ENCODE results near the gene CACNA1H.

DNA sequence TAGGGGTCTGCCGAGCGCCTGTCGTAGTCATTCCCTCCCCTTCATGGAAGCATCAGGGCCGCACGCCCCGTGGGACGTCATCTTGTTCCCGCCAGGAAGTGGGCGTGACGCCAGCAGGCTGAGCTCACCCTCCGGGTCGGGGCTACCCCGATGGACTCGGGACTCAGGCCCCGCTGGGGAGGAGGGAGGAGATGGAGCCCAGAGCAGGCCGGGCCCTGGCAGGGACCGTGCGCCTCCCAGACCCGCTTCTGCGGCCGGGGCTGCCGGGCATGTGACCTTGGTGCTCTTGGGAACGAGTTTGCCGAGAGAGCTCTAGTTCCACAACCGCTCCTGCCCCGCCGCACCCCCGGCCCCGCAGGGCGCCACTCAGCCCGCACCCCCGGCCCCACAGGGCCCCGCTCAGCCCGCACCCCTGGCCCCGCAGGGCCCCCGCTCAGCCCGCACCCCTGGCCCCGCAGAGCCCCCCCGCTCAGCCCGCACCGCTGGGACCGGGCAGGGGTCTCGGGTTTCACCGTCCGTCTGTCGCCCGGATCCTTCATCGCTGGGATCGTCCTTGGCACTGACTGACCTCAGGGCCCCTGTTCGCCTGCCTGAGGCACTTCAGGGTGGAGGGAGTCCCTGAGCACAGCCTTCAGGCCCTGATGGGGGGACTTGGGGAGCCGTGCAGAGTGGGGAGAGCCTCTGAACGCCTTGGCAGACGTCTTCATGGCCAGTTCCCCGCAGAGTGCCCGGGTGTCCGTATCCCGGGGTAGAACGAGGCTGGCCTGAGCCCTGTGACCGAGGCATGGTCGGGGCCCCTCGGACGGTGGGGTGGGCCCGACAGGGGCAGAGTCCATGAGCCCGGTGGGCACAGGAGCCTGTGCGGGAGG is 5.8 kb downstream of the CACNA1H start:
- TF ChIP-seq, protein P1, sequence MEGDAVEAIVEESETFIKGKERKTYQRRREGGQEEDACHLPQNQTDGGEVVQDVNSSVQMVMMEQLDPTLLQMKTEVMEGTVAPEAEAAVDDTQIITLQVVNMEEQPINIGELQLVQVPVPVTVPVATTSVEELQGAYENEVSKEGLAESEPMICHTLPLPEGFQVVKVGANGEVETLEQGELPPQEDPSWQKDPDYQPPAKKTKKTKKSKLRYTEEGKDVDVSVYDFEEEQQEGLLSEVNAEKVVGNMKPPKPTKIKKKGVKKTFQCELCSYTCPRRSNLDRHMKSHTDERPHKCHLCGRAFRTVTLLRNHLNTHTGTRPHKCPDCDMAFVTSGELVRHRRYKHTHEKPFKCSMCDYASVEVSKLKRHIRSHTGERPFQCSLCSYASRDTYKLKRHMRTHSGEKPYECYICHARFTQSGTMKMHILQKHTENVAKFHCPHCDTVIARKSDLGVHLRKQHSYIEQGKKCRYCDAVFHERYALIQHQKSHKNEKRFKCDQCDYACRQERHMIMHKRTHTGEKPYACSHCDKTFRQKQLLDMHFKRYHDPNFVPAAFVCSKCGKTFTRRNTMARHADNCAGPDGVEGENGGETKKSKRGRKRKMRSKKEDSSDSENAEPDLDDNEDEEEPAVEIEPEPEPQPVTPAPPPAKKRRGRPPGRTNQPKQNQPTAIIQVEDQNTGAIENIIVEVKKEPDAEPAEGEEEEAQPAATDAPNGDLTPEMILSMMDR (IDR thresholded peaks at IDR 0.05) = no peak
- peak in 1 of 2 donors; percentile 29 for TF ChIP-seq POLR2A (IDR thresholded peaks at IDR 0.05)

Data from uterus (tissue), 2 donors.